Neural progenitor cell (in vitro differentiated cells): ENCODE results near the gene NSUN4.

Experiments used
- EZH2 ChIP-seq: fragments of 200-600 bp; sonication (generic); IDR thresholded peaks from 2 replicates; pipeline ENCODE4 v1.6.1; 2017; ENCODE audit warnings: antibody characterized with exemption, mild to moderate bottlenecking, moderate library complexity
- EZH2phosphoT487 ChIP-seq: fragments of 200-600 bp; sonication (generic); IDR thresholded peaks from 2 replicates; pipeline ENCODE4 v1.6.1; 2017; ENCODE audit warnings: antibody characterized with exemption
- TF ChIP-seq, protein P1 (sequence below): fragments of 200-600 bp; sonication (generic); IDR thresholded peaks from 2 replicates; pipeline ENCODE4 v1.5.1; 2017; ENCODE audit warnings: antibody characterized with exemption, mild to moderate bottlenecking

- TF ChIP-seq EZH2phosphoT487 (no peak), EZH2 (no peak)
- TF ChIP-seq, protein P1, sequence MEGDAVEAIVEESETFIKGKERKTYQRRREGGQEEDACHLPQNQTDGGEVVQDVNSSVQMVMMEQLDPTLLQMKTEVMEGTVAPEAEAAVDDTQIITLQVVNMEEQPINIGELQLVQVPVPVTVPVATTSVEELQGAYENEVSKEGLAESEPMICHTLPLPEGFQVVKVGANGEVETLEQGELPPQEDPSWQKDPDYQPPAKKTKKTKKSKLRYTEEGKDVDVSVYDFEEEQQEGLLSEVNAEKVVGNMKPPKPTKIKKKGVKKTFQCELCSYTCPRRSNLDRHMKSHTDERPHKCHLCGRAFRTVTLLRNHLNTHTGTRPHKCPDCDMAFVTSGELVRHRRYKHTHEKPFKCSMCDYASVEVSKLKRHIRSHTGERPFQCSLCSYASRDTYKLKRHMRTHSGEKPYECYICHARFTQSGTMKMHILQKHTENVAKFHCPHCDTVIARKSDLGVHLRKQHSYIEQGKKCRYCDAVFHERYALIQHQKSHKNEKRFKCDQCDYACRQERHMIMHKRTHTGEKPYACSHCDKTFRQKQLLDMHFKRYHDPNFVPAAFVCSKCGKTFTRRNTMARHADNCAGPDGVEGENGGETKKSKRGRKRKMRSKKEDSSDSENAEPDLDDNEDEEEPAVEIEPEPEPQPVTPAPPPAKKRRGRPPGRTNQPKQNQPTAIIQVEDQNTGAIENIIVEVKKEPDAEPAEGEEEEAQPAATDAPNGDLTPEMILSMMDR = no peak
Measured at GRCh38 chr1:46344481-46344880, 3.9 kb downstream of the NSUN4 start.
